Inflammatory macrophage treated with lipopolysaccharide for 4 hours (primary cell): Measurements from ENCODE around the gene M1AP.

Source experiments
- DNase-seq: peaks from one replicate; pipeline ENCODE4 v3.0.0-alpha.2; 2020

M1AP gene

GRCh38 chr2:74540291-74540690, 107.8 kb downstream of the M1AP start:
- DNase-seq, result no peak

GRCh38 chr2:74538881-74539339, 109.2 kb downstream of the M1AP start:
- no peak for DNase-seq

GRCh38 chr2:74537140-74537539, 111.0 kb downstream of the M1AP start:
- no peak for DNase-seq

- DNase-seq, result no peak
Measured at GRCh38 chr2:74536166-74536950, 111.8 kb downstream of the M1AP start.

- no peak for DNase-seq
Measured at GRCh38 chr2:74535440-74535965, 112.6 kb downstream of the M1AP start.

GRCh38 chr2:74534411-74534810, 113.7 kb downstream of the M1AP start:
- DNase-seq, result no peak

- no peak for DNase-seq
Measured at GRCh38 chr2:74533464-74533863, 114.7 kb downstream of the M1AP start.

- DNase-seq, result peak; percentile 66
Measured at GRCh38 chr2:74532222-74532621, 115.9 kb downstream of the M1AP start.

GRCh38 chr2:74531666-74532065, 116.5 kb downstream of the M1AP start:
- DNase-seq, result no peak

GRCh38 chr2:74530239-74531187, 117.6 kb downstream of the M1AP start:
- DNase-seq, result peak; percentile 51

- peak; percentile 99 for DNase-seq
Measured at GRCh38 chr2:74529357-74530238, 118.5 kb downstream of the M1AP start, which contains the start of the genes AUP1 and HTRA2. Gene AUP1, minus strand, starts transcription at chr2:74529706. Its CDS starts 77 bp downstream, at chr2:74529629. Gene HTRA2, plus strand, starts transcription at chr2:74529933. Its CDS starts 74 bp downstream, at chr2:74530007.

- no peak for DNase-seq
Measured at GRCh38 chr2:74528600-74529356, 119.4 kb downstream of the M1AP start.

GRCh38 chr2:74527741-74528140, 120.4 kb downstream of the M1AP start:
- DNase-seq, result no peak

GRCh38 chr2:74526649-74527230, 121.4 kb downstream of the M1AP start:
- DNase-seq, result no peak

GRCh38 chr2:74525717-74526648, 122.1 kb downstream of the M1AP start, which contains the start of gene DQX1:
Gene DQX1, minus strand, starts transcription at chr2:74526231. Its CDS starts 502 bp downstream, at chr2:74525729.
- peak; percentile 73 for DNase-seq

- no peak for DNase-seq
Measured at GRCh38 chr2:74524955-74525716, 123.0 kb downstream of the M1AP start.

GRCh38 chr2:74524005-74524404, 124.1 kb downstream of the M1AP start:
- DNase-seq, result no peak

GRCh38 chr2:74522516-74522915, 125.6 kb downstream of the M1AP start:
- DNase-seq, result no peak

GRCh38 chr2:74516650-74517049, 131.5 kb downstream of the M1AP start:
- DNase-seq, result no peak
